NCI-H1092 treated with DMSO at 0.1 percent for 48 hours (cell line): Measurements from ENCODE around the gene C1orf174.

Experiments
- DNase-seq: peaks from one replicate; lab custom pipeline; 2025; lab: John Stamatoyannopoulos, UW

Gene C1orf174

DNA sequence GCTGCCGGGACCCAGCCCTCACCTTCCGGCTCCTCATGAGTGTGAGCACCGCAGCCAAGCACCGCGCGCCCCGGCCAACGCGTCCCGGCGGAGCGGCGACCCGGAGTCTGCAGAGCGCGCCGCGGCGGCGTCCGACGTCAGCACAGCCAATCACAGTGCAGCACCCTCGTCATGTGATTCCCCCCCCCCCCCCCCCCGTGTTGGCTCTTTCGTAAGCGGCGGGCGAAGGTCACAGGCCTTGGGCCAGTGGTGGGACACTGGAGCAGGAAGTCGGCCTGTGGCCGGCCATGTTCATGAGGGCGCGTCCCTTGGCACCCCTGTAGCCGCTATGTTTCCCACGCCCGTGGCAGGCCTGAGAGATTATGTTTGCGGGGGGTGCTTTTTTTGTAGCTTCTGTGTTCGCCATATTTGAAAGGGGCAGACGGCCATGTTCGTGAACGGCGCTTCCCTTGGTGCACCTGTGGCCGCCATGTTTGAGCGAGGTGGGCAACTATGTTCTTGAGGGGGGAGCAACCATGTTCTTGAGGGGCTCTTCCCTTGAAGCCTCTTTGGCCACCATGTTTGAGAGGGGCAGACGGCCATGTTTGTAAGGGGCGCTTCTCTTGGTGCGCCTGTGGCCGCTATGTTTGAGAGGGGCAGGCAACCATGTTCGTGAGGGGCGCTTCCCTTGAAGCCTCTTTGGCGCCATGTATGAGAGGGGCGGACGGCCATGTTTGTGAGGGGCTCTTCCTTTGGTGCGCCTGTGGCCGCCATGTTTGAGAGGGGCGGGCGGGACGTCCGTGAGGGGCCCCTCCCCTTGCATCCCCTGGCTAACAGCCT lies at the start of gene C1orf174:
Gene C1orf174 (minus strand): TSS at position 123 of the 819 bp plus-strand sequence. CDS start 86 bp downstream, at position 37.
- DNase-seq = no peak

DNA sequence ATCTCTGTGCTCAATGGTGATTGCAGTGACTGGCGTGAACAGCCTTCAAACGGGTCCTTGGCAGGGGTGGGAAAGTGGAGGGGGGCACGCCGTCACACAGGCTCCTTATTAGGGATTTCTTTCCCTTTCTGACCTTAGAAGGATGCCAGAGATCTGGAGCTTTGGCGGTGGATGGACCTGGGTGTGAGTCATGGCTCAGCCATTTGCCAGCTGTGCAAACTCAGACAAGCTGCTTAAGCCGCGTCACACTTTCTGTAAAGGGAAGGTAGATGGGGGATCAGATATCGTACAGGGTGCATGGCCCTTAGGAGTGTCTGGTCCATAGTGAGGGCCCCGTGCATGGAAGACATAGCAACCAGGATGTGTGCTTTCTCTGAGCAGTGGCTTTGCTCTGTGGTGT lies 48.3 kb upstream of the C1orf174 start:
- no peak for DNase-seq

DNA sequence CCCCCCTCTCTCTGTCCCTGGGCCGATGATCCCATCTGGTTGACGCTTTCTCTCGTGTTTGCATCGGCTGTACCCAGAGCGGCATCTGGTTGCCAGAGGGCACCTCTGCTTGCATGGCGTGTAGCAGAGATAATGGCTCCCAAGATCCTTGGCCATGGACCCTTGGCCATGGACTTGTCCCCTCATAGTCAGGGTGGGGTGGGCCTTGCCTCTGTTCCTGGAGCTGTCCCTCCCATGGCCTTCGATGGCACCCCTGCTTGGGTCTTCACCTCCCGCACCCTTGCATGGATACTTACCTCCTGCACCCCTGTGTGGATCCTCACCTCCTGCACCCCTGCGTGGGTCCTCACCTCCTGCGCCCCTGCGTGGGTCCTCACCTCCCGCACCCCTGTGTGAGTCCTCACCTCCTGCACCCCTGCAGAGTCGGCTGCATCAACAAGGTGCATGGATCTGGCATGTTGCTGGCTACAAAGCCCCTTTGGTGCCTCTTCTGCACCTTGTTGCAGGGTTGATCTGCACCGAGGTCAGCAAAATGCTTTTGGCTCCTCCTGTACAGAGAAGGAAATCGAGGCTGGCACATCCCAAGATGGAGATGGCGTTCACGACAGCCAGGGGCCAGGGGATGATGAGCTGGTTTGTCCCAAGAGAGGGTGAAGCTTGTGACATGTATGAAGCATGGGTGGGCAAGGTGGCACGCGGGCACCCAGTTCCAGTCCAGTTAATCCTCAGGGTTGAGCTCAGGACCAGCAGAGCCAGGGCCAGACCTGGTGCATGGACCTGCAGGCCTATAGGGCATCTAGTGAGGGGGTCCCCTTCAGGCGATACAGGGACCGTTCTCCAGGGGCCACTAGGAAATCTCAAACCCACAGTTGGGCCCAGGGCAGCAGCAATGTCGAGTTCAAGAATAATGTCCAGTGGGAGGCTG lies 46.1 kb upstream of the C1orf174 start:
- no peak for DNase-seq

DNA sequence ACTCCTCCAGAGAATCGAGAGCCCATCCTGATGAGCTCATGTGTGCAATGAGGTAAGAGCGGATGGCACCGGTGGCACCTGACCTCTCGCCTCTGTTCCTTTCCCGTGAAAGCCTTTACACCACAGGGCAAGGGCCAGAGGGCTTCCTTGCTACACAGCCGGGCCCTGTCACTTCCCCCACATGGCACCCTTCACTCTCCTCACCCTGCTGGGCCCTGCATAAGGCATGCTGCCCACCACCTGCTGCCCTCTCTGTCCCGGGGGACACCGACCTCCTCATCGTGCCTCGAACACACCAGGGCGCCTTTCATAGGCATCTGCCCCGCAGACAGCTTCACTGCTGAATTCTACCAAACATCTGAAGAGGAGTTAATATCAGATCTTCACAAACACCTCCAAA lies 45.1 kb upstream of the C1orf174 start:
- DNase-seq = no peak

DNA sequence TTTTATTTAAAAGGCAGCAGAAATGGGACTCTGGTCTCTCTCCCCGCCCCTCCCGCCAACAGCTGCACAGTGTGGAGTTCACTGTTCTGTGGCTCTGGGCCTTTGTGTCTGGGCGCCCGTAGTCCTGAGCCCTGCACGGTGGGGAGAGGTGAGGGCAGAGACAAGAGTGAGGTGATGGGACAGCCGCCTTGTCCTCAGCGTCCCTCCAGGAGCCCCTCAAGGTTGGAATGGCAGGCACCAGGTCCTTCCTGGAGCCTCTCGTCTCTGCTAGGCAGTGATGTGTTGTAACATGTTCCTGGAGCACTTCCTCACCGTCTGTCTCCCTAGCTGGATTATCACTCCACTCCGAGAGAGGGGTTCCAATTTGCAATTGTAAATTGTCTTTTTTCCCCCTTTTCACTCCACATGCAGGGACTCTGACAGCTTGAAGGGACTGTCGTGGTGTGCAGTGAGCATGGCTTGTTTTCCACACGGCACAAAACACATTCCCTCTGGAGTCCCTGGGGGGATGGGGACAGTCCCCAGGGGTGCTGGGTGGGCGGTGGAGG lies 44.6 kb upstream of the C1orf174 start:
- DNase-seq = no peak

DNA sequence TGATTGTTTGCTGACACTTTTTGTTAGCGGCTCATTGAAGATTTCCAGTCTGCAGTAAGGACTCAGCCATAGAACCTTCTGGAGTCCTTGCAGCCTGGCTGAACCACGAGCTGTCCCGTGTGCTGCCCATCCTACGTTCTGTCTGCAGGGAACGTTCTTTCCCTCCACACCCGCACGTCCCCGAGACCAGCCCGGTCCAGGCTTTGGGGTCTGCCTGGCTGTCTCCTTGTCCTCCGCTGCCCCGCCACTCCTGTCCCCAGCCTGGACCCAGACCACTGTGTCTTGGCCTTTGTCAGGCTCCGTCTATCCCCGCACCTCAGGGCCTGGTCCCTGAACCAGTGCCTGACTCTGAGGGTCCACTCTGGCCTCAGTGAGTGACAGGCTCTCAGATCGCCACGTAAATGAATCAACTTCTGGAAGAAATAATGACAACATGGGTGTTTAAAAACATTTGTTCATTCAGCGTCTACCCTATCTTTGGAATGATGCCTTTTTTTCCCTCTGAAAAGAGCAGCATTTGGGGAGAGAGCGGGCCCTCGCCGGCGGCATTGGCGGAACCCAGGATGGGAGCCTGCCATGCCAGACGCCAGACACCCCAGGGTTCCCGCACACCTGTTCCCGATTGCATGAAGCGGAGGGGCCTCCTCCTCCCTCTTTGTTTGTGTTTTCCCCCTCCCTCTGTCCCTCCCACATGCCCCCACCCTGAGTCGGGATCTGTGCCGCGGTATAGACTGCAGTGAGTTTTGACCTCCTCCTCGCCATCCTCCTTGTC lies 43.9 kb upstream of the C1orf174 start:
- DNase-seq = no peak

DNA sequence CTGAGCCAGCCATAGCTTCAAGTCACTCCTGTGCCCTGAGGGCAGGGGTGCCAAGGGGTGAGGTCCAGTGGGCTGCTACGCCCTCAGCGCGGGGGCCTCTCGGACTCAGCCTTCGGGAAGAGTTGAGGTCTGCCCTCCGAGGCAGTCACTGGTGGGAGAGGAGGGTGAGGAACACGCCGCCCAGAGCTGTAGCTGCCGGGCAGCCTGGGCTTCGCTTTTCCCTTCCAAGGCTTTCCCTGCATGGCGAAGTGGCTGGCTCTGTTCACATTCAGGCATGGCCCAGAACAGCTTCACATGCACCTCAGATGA lies 43.0 kb upstream of the C1orf174 start:
- DNase-seq = no peak

DNA sequence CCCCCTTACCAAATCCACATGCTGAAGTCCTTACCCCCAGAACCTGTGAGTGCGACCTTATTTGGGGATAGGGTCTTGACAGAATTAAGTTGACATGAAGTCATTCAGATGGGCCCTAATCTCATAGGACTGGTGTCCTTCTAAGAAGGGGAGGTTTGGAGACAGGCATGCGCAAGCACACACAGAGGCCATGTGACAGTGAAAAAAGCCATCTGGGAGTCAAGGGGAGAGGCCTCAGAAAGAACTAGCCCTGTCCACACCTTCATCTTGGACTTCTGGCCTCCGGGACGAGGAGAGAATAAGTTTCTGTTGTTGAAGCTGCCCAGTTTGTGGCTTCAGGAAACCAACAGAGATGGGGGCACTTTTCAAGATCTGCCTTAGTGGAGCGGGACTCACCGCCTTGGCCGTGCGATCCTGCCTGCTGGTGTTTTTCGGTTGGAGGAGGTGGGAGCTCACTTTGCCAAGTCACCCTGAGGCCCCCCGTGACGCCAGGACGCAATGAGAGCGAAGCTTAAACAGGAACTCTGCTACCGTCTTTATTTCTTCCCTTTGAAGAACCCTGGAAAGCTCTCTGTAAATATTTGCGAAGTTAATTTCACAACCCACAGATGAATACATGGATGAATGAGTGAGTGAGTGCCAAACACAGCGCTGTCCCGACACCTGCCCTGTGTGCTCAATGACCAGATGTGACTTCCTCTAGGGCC lies 42.5 kb upstream of the C1orf174 start:
- DNase-seq = no peak

DNA sequence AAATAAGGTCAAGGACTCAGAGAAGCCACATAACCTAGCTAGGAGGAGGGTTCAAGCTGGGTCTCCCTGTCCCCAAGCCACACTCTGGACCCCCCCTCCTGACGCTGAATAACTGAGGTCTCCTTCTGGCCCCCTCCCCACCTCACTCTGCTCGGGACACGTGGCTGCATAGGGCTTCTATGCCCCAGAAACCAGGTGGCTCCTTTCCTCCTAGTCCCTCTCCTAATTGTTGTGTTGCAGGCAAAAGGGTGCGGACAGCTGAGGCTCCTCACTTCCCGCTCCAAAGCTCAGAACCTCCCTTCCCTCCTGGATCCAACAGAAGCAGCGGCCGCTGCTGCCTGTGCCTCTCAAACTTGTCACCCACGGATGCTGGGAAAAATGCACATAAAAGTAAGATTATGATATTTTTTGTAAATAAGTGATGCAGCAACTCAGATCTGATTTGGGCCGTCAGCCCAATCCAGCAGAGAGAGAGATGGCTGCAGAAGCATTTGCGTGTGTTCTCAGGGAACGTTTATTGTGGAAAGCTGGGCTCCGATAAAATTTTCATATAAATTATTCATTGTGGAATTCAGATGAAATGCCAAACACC lies 40.8 kb upstream of the C1orf174 start:
- DNase-seq = no peak

DNA sequence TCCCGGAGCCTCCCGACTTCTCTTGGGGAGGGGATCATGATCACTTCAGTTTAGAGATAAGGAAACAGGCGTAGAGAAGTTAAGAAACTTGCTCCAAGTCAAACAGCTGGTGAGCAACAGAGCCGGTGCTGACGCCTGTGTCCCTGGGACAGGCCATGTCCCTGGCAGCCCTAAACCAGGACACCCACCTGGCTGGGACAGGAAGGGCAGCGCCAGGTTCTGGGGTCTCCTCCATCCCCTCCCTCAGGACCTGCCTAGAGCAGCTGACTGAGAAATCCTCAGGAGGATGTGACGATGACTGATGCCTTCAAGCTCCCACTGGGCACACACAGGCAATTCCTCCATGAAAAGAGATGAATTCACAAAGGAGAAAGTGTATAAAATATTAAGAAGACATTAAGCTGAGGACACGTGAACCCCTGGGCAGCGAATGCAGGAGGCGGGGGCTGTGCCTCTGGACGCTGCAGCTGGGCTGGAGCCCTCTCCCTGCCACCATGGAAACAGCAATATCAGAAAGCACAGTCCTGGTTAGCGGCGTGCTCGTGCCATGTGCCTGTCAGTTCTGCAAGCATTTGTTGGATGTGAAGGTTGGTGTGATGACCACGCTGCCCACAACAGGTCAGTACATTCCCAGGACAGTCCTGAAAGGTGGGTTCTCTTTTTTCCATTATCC lies 40.1 kb upstream of the C1orf174 start:
- DNase-seq = no peak

DNA sequence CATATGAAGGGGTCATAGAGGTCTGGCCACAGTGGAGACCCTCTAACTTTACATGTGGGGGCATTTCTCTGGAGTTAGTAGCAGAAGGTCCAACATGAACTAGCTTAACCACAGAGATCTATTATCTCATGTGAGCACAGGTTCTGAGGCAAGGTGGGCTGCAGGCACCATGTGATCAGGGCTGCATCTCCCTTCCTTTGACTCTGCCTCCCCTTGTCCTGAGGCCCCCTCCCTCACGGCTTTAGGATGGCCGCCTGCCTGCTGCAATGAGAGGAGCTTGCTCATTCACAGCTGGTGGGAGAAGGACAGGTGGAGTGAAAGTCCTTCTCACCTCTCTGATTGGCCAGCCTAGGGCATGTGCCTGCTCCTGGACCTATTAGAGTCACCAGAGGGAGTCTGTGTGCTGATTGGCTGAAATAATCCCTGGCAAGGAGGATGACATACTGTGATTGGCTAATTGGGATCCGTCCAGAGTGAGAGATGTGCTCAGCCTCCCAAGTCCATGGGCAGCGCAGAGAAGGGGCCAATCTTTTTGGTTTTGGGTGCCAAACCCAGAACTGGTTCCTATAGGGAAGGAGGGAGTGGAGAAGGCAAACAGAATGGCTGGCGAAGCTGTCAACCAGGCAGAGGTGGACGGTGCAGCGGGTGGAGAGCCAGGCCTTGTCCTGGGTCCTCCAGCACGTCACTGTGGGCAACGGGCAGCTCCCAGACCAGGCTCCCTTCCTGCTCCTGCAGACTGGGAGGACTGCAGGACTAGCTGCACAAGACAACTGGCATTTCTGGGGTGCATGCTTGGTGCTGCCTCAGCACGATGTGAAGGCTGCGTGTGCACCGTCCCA lies 39.4 kb upstream of the C1orf174 start:
- no peak for DNase-seq

DNA sequence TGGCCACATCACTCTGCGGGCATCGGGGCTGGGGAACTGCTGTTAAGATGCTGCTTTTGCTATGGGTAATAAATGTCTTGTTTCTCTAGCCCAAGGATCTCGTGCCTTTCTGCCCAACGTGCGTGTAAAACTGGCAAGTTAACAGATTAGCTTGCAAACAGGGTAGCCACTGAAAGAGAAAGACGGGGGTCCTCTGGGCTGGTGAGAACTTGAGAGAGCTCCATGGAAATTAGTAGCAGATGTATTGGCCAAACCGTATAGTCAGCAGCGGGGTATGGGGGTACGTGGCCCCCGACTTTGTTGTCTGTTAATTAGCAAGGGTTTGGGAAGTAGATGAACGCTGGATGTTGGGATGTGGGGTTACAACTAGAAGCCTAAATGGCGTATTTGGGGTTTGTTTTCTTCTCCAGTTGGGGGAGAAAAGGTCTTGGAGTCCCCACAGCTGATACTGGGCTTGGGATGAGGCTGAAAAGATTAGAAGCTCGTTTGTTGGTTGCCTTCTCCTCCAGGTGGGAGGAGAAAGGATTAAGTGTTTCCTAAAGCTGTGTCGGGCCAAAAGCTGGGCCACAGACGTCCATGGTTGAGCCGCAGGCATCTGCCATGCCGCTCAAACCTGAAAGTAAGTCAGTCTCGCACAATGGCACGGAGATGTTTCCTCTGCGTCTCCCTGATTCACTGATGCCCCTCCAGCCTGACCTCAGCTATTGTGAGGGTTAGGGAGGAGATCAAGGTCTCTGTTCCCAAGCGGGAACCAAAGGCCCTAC lies 32.3 kb upstream of the C1orf174 start:
- DNase-seq = no peak

DNA sequence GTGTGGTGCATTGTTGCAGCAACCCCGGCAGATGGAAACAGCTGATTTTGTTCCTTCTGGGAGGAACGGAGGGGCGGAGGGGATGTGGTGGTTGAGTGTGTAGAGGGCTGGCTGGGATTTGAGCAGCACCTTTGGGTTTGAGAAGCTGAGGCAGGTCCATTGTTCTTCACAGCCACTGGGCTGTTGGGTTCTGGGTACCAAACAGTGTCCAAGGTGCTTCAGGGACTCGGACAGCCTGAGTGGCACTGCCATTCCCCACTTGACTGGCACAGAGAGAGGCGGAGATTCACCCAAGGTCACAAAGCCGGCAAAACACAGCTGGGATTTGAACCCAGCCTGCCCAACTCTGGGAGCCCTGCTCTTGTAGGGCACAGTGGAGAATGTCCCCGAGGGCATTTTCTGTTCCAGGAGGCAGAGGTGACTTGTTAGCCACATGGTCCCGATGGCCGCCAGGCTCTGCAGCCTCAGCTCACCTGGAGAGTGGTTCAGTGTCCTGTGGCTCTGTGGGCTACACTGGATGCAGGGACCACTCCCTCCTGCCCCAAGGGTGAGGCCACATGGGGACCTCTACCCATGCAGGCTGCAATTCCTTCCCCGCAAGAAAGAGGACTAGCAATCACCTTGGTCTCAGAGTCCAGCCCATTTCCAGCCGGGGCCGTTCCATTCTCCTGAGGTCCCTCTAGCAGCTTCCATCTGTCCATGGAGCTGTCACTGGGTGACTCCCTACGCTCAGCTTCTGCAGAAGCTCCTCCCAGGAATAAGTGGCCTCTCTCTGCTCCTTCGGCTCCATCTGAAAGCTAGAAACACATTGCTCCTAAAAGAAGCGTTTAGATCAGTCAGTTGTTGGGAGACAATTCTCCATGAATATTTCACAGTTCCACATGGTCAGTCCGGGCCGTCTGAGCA lies 31.2 kb upstream of the C1orf174 start:
- DNase-seq = no peak

DNA sequence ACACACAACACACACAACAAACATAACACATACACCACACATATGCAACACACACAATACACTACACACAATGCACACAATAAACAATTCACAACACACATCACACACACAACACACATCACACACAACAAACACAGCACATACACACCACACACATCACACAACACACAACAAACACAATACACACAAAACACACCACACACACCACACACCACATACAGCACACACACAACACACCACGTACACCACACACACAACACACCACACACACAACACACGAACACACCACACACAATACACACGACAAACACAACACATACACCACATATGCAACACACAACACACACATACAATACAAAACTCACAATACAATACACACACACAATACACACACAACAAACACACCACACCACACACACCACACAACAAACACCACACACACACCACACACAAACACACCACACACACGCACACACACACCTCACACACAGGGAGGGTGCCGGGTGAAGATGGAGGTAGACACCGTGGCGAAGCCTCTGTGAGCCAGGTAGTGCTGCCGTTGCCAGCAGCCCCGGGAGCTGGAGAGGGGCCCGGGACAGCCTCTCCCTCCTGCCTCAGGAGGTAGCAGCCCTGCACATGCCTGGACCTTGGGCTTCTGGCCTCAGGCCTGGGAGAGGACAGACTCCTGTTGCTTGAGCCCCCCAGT lies 30.4 kb upstream of the C1orf174 start:
- no peak for DNase-seq

DNA sequence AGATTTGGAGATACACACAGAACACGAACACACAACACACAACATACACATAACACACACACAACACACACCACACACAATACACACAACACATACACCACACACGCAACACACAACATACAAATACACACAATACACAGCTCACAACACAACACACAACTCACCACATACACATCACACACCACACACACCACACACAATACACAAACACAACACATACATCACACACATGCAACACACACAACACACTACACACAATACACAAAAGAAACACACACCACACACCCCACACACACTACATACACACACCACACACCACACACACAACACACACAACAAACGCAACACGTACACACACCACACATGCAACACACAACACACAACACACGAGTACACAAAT lies 29.1 kb upstream of the C1orf174 start:
- no peak for DNase-seq

DNA sequence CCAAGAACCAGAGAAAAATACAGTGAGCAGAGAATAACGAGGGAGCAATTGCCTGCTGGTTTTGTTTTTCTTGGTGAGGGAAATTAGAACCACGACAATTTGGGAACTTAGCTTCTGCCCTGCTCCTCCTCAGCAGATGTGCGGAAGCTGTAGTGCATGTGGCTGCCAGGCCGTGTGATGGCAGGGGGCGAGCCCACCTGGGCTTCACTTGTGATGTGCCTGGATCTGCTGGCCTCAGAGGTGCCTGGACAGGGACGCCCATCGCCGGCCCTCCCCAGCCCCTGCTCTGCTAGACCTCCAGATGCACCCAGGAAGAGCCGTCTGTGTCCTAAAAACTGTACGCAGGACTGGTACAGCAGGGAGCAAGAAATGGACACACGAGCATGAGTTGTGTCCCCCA lies 28.5 kb upstream of the C1orf174 start:
- no peak for DNase-seq

DNA sequence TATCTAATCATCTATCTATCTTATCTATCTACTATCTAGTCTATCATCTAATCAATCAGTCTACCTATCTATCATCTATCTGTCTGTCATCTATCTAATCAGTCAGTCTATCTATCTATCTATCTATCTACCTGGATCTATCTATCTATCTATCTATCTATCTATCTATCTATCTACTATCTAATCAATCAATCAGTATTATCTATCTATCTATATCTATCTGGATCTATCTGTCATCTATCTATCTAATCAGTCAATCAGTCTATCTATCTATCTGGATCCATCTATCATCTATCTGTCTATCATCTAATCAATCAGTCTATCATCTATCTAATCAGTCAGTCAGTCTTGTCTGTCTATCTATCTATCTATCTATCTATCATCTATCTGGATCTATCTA lies 26.9 kb upstream of the C1orf174 start:
- DNase-seq = no peak
